Fibroblast of mammary gland (primary cell): ENCODE data around the gene PPARA.

ENCODE experiments used
- DNase-seq: peaks from one replicate; pipeline ENCODE4 v3.0.0-alpha.2; 2010; ENCODE audit warnings: low read depth
- H3K4me3 ChIP-seq: 2 replicates; pipeline ENCODE4 v1.5.1; 2011; ENCODE audit warnings: low read depth, mild to moderate bottlenecking, low read length, moderate library complexity; ENCODE audit not compliant: control insufficient read depth
- TF ChIP-seq, protein P1 (sequence below): conservative IDR thresholded peaks from 2 replicates; pipeline ENCODE4 v1.5.1; 2011; ENCODE audit warnings: low read depth, low read length, inconsistent platforms; ENCODE audit not compliant: control insufficient read depth, insufficient read depth

The PPARA gene

DNA sequence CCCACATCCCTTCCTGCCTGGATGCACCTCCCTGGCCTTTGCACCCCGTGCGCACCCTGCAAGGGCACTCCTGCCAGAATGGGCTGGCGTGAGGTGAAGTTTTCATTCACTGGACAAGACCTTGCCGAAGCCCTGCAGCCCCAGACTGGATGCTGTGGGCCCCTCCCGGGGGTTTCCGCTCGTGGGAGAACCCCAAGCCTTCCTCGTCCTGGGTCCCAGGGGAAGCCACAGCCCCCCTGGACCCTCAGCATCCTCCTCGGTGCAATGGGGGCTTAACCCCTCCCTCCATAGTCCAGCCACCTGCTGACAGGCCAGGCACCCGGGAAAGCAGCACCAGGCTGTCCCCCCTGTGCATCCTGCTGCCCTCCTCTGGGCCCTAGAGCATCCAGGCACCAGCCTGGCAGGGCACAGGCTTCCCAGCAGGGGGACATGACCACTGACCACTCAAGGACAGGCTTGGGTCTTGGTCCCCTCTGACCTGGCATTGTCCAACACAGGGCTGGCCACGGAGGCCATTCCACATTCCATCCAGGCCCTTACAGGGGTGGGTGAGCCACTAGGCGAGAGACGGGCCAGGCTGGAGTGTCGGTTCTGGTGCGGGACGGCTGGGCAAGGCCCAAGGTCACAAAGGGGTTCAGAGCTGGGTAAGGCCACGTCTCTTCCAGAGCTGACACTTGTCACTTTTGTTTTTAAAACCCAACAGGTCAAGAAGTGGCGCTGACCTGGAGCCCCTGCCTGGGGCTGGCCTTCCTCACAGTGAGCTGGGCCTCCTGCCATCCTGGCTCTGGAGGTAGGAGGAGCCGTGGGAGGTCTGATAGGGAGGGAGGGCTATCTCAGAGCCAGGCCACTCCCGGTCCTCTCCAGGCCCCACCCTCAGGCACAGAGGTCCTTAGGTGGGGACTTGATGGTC is 41.5 kb upstream of the PPARA start:
- no peak overlapping the region for H3K4me3 ChIP-seq
- TF ChIP-seq, protein P1, sequence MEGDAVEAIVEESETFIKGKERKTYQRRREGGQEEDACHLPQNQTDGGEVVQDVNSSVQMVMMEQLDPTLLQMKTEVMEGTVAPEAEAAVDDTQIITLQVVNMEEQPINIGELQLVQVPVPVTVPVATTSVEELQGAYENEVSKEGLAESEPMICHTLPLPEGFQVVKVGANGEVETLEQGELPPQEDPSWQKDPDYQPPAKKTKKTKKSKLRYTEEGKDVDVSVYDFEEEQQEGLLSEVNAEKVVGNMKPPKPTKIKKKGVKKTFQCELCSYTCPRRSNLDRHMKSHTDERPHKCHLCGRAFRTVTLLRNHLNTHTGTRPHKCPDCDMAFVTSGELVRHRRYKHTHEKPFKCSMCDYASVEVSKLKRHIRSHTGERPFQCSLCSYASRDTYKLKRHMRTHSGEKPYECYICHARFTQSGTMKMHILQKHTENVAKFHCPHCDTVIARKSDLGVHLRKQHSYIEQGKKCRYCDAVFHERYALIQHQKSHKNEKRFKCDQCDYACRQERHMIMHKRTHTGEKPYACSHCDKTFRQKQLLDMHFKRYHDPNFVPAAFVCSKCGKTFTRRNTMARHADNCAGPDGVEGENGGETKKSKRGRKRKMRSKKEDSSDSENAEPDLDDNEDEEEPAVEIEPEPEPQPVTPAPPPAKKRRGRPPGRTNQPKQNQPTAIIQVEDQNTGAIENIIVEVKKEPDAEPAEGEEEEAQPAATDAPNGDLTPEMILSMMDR: no peak
- DNase-seq: peak; percentile 72

DNA sequence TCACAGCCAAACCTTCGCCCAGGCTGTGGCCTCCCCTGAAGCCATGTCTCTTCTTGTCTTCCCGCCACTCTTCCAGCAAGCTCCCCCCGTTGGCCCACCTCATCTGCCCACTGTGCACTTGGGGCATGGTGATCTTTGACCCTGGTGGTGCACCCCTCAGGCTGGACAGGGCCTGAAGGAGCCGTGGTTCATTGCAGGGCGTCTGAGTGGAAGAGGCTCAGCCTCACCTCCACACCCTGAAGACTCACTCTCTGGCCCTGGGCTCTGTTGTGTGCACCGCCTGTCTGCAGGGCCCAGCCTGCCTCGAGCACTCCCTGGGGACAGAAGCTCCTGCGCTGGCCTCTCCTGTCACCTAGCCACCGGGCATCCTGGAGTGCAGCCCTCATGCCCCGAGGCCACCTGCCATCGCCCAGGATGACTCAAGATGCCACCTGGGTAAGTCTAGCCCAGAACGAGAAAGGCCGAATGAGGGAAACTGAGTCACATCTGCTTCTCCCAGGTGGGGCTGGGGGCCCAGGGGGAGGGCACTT is 40.8 kb upstream of the PPARA start:
- no peak overlapping the region for H3K4me3 ChIP-seq
- TF ChIP-seq, protein P1: no peak

DNA sequence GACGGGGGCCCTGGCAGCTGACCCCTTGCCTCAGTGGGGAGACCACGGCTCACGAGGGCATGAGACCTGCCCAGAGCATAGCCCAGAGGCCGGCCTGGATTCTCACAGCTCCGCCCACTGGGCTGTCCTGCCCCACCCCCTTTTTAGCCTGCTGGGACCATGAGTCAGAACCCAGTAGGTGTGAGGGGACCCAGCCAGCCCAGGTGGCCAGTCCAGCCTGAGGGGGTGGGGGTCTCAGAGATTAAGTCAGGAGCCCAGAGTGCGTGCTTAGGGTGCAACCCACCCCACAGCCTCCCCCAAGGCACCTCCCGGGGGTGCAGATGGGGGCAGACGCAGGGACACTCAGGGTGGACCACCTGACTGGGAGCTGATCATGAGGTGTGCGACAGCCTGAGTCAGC is 40.1 kb upstream of the PPARA start:
- peak; percentile 77 for DNase-seq
- TF ChIP-seq, protein P1: no peak
- H3K4me3 ChIP-seq: no peak overlapping the region

More for the DNA sequence above, 40.8 kb upstream of the PPARA start:
- DNase-seq: no peak

DNA sequence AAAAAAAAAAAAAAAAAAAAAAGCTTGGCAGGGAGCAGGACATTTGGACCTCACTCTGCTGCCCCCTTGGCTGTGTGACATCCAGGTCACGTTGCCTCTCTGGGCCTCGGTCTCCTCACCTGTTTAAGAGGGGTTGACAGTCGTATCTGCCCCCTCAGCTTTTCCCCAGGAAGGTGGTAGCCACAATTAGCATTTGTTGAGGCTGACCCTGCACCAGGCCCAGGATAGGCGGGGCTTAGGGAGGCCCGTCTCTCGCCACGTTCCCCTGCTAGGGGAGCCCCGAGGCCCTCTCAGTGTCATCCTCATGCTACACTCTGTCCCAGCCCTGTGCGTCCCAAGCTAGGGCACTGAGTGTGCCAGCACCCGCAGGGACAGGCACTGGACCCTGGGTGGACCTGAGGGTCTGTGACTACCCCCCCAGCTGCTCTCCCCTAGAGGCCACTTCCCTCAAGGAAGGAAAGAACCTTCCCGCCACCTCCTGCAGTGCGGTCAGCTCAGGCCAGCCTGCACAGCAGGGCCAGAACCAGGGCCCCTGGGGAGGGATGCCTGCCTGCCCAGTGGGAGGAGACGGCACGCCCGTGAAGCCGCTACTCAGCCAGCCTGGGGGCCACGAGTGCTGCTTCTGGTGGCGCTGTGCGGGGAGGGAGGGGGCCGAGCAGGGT is 38.5 kb upstream of the PPARA start:
- H3K4me3 ChIP-seq: no peak overlapping the region
- DNase-seq: peak; percentile 35
- TF ChIP-seq, protein P1: no peak

GRCh38 chr22:46112405-46112804 is 37.9 kb upstream of the PPARA start:
- TF ChIP-seq, protein P1: no peak
- peak; percentile 4 for DNase-seq
- H3K4me3 ChIP-seq: no peak overlapping the region

DNA sequence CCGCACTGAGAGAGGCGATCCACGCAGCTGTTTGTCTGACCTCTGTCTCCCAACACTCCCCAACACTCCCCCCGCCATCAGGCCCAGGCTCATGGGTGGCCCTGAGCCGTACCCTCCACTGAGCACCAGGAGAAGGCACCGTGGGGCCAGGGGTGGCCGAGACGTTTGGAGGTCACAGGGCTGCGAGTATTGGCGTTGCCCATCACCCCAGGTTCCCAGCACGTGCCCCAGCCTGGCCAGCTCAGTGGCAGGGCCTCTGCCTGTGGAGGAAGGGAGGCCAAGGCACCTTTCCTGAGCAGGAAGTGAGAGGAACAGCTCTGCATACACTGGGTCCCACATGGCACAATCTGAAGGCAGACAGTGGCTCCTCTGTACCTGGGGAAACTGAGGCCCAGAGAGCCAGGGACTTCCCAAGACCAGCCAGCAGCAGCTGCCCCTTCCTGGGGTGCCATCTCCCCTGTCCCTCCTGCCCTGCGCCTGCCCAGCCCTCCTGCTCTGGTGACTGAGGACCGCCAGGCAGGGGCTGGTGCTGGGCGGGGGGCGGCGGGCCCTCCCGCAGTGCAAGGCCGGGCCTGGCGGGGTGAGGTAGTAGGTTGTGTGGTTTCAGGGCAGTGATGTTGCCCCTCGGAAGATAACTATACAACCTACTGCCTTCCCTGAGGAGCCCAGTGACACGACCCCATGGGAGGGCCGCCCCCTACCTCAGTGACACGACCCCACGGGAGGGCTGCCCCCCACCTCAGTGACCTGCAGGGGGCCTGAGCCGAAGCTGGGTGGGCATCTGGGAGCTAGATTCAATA is 37.0 kb upstream of the PPARA start:
- H3K4me3 ChIP-seq: no peak overlapping the region

More for the DNA sequence above, 37.0 kb upstream of the PPARA start:
- TF ChIP-seq, protein P1: no peak
- peak; percentile 10 for DNase-seq
